GM21619 (cell line): ENCODE measurements around the gene C6orf163.

Experiments used
- ATAC-seq: cut with Tn5 transposase; IDR thresholded peaks from one replicate; pipeline ENCODE4 v1.9.1; 2021; ENCODE audit not compliant: unreplicated experiment

The C6orf163 gene

GRCh38 chr6:87356181-87356580 is 11.6 kb downstream of the C6orf163 start:
- no peak for ATAC-seq

DNA sequence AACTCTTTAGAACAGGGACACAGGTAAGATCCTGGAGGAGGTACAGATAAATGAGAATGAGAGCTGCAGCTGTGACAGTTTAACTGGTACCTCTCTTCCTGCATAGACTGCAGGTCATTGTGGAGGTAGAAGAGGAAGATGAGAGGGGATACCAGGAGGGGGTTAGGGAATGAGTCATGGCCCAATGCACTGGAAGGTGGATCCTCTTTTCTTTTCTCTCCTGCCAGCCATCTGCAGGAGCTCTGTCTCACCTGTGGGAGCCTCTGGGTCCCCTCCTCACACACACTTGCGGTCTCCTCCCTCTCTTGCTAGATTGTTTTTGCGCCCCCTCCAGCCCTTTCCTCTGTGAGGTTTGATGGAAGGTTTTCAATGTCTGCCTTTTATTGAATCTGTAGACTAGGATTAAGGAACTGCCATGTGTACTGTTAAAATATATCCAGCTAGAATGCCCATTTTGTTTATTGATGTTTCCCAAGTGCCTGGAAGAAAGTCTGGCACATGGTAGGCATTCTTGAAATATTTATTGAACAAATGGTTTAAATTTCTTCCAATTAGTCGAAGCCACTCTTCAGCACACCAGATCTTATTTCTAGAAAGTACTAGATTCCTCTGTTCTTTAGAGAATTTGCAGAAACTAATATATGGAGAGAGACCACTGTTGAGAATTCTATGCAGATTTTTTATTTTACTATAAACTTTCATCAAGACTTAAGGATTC is 13.0 kb downstream of the C6orf163 start:
- ATAC-seq, result no peak

DNA sequence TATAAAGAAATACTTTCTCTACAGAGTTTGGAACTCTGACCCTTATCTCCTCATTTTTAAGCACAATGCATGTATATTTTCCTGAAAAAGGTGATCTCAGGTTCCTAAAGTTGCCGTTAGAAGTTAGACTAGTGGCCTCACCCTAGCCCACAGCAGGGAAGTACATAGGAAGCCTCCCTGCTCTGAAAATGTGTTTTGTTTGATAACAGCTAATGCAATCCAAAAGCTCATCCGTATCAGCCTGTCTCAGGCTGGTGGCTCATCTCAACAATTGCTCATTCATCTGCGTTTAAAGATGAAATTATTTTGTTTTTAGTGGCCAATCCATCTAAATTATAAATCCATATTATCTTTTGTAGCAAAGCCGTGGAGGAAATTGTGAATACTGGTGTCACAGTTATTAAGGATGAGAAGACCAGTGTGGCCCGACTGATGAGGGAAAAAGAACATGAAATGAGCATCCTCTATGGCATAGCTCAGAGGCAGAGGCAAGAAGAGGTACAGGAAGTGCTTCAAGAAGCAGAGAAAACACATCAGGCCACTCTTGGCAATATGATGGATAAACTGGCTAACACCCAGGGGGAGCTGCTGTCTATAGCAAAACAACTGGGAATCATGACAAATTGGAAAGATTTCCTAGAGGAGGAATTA is 20.1 kb downstream of the C6orf163 start:
- ATAC-seq, result no peak

GRCh38 chr6:87366072-87366827 is 21.6 kb downstream of the C6orf163 start:
- ATAC-seq, result no peak

DNA sequence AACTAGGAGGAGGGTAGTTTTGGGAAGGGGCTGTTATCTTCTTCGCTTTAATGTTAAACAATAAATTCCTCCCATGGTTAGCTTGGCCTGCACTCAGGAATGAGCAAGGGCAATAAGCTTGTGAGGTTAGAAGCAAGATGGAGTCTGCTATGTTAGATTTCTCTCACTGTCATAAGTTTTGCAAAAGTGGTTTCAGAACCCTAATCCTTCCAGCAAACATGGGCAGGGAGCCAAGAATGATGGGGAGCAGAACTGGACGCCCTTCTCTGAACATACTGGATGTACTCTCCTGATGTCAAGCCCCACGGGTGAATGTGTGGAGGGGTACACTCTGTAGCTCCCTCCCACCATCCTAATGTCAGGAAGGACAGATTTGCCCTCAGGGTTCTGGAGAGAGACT is 22.3 kb downstream of the C6orf163 start:
- ATAC-seq, result no peak

- ATAC-seq, result no peak
Observed at GRCh38 chr6:87373377-87373776, 28.8 kb downstream of the C6orf163 start.

GRCh38 chr6:87375315-87375714 is 30.7 kb downstream of the C6orf163 start:
- no peak for ATAC-seq

GRCh38 chr6:87376643-87377042 is 32.0 kb downstream of the C6orf163 start:
- ATAC-seq, result no peak

DNA sequence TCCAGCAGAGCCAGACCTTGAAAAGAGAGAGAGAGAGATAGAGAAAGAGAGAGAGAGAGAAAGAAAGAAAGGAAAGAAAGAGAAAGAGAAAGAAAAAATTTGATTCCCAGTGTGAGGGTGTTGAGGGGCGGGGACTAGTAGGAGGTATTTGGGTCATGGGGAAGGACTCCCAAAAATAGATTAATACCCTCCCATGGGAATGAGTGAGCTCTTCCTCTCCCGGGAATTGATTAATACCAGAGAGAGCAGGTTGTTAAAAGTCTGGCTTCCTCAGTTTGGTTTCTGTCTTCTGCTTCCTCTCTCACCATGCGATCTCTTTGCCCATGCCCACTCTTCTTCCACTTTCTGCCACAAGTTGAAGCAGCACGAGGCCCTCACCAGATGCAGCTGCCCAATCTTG is 34.3 kb downstream of the C6orf163 start:
- ATAC-seq, result peak; percentile 65

DNA sequence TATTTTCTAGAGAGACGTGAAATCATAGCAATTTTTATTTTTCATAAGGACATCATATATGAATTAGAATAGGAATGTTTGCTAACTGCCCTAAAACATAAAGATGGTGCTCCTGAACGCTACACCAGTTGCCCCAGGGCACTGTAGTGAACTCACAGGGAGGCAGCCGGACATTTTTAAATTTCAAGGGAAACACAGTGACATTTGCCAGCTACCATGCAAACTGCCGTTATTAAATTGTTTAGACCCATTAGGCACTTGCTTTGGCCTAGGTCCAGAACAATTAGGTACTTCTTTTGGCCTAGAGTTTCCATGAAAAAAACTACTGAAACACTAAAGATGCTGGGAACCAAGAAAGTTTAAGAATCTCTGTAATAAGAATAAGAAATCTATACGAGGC is 38.2 kb downstream of the C6orf163 start:
- no peak for ATAC-seq

DNA sequence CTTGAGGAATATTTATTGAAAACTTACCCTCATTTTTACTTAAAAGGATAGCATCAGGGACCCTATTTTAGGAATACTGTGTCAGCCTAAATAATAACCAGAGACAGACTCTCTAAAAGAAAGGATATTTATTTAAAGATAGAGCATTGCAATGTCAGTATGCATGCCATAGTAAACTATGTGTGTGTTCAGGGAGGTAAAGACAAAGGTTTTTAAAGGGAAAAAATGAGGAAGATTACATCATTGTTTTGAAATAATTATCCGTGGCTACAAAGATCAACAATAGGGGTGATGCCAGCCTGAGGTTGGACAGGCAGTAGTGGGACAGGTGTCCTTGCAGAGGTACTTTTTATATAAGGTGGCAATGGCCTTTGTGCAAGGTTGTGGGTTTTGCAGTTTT is 39.4 kb downstream of the C6orf163 start:
- ATAC-seq, result no peak

DNA sequence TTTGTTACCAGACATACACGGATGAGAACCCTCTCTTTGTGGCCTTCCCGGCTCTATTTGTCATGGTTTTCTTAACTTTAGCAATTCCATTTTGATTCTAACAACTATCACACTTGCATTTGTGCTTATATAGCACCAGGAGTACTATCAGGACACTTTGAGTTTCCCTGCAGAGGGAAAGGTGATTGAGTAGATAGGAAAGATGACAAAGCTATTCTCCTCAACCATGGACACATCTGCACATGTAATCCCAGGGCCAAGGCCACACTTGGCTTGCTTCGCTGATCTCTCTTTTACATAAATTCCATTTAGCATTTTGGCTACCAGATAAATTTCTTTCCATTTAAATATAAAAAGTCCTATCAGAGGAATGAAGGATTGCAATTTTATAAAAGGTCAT is 39.8 kb downstream of the C6orf163 start:
- no peak for ATAC-seq

DNA sequence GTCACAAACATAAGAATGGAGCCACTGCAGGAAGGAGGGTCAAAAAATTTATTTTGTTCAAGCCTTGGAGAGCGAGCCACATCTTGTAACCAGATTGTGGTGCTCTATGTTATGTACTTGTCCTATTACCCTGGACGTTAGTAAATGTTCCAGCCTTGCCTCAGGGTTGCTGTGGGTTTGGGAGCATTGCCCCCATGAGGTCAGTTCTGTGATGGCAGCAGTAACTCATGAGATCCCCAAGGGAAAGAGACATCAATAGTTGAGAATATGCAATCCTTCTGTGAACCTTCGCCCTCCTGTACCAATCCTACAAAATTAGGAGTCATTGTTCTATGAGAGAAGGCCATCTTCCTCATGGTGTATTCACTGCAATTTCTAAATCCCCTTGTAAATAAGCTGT is 46.7 kb downstream of the C6orf163 start:
- no peak for ATAC-seq

DNA sequence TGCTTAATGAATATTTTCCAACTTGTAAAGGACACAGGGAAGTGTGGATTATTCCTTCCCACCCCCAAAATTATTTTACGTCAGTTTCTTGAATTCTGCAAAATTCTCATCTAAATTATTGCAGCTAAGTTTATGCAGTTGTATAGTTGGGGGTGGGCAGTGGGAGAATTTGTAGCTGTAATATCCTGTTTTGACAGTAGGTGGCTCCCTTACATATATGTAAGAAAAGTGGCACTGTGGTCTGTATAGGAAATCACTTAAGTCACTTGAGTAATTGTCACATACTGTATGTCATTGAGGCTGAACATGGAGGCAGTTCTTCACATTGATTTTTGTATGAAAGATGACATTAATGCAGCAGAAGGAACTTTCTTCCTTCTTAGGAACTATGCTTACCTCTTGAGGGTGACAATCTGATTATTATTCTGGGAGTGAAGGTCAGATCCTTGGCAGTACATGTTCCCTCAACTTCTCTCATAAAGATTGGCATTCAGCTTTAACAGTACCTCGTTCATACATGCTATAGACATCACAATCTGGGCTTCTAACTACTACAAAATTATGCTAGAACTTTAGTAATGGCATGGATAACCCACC is 48.5 kb downstream of the C6orf163 start:
- peak; percentile 77 for ATAC-seq

DNA sequence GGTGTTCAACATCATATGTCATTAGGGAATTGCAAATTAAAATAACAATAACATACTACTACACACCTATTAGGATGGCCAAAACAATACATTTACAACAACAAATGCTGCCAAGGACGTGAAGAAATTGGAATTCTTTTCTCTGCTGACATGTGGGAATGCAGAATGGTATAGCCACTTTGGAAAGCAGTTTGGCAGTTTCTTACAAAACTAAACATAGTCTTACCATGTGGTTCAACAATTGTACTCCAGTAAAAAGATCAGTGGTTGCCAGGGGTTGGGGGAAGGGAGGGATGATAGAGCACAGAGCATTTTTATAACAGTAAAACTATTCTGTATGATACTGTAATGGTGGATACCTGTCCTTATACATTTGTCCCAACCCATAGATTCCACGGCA is 50.8 kb downstream of the C6orf163 start:
- no peak for ATAC-seq

GRCh38 chr6:87396595-87397392 is 52.2 kb downstream of the C6orf163 start:
- no peak for ATAC-seq

DNA sequence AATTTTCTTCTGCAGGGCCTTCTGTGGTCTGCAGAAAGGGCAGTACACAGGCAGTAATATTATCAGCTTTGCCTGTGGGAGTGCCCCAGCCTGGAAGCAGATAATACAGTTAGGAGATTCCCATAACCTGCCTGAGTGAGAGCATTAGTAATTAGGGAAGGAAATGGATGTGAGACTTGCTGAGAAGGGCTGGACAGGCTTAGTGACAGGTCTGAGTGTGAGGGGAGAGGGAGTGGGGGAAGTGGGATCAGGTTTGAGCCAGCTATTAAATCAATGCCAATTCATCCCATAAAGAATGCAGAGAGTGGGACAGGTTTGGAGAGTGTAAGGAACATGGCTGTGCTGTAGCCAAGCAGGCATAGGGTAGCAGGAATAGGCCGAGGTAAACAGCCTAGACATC is 53.0 kb downstream of the C6orf163 start:
- ATAC-seq, result no peak

GRCh38 chr6:87401832-87402231 is 57.2 kb downstream of the C6orf163 start:
- no peak for ATAC-seq

DNA sequence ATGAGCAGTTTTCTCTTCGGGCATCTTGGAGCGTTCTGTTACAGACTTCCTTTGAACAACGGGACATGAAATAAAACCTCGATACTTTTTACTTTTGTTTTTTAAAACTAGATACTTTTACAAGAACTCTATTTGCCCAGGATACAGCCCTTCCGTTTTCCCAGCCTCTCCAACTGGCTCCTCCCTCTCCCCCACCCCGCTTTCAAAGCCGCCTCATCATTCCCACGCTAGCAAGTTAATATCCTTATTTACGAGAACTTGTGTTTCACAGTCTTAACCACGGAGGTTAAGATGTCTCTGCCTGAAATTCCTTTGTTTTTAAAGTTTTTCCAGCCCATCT is 62.9 kb downstream of the C6orf163 start:
- peak; percentile 19 for ATAC-seq

- peak; percentile 84 for ATAC-seq
Observed at GRCh38 chr6:87407901-87408720, 63.5 kb downstream of the C6orf163 start, which contains the start of gene CFAP206. CFAP206 (plus strand) TSS chr6:87407972; CDS start chr6:87409840, 1,868 bp downstream.
